LNCaP clone FGC (cell line): ENCODE data around the gene CD52.

Experiments
- DNase-seq: peaks from one replicate; pipeline ENCODE4 v3.0.0-alpha.2; 2011; ENCODE audit warnings: low read depth
- H3K4me3 ChIP-seq: 2 replicates; pipeline ENCODE4 v1.5.1; 2011; ENCODE audit warnings: mild to moderate bottlenecking, low read depth, low read length, control low read depth
- TF ChIP-seq, protein P1 (sequence below): IDR thresholded peaks from 2 replicates; pipeline ENCODE4 v1.5.1; 2012; ENCODE audit warnings: mild to moderate bottlenecking; ENCODE audit not compliant: control insufficient read depth, insufficient read depth; ENCODE audit errors: extremely low read depth

The CD52 gene

DNA sequence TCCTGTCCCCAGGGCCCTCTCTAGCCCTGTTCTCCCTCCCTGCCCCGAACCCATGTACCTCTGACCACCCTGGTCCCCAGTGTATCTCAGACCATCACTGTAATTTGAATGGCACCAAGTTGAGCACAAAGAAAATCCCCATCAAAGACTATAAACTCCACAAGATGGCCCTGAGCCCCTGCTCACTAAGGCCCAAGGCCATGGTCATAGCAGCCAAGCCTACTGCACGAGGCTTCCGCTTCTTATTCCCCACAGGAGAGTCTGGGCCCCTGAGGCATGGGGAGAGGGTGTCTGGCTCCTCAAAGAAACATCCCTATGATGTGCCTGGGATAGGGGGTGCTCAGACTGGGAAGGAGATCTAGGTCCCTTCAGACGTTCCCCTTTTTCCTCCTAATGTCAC, 50.2 kb downstream of the CD52 start:
- TF ChIP-seq, protein P1, sequence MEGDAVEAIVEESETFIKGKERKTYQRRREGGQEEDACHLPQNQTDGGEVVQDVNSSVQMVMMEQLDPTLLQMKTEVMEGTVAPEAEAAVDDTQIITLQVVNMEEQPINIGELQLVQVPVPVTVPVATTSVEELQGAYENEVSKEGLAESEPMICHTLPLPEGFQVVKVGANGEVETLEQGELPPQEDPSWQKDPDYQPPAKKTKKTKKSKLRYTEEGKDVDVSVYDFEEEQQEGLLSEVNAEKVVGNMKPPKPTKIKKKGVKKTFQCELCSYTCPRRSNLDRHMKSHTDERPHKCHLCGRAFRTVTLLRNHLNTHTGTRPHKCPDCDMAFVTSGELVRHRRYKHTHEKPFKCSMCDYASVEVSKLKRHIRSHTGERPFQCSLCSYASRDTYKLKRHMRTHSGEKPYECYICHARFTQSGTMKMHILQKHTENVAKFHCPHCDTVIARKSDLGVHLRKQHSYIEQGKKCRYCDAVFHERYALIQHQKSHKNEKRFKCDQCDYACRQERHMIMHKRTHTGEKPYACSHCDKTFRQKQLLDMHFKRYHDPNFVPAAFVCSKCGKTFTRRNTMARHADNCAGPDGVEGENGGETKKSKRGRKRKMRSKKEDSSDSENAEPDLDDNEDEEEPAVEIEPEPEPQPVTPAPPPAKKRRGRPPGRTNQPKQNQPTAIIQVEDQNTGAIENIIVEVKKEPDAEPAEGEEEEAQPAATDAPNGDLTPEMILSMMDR: no peak
- no peak for DNase-seq

DNA sequence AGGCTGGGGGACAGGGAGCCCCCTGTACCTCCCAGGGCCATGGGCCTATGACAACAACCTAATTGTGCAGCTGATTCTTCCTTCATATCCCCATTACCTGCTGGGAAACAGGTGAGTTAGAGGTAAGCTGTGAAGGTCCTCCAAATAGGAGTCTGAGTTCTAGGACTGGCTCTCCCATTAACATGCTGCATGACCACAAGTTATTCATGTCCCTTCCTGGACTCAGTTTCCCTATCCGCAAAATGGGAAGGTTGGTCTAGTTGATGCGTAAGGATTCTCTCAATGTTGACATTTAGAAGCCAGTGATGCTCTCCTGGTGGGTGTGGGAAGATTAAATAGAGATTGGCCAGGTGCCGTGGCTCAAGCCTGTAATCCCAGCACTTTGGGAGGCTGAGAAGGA, 50.7 kb downstream of the CD52 start:
- no peak for DNase-seq
- H3K4me3 ChIP-seq: no peak overlapping the region
- TF ChIP-seq, protein P1: no peak

More for the DNA sequence above, 50.2 kb downstream of the CD52 start:
- no peak overlapping the region for H3K4me3 ChIP-seq
